ENCODE measurements around the gene KIF5A. TPM values are rescaled to one million over a fixed set of nuclear protein-coding genes. Genes with fewer than 3 reads are reported as not detected.

The KIF5A gene
- total and polyA plus RNA-seq, 2 donors (not counting 1 experiment from before 2014, with no cell fraction given), result 0.09 to 0.67 TPM

GRCh38 chr12:57520053-57520818 lies 29.6 kb upstream of the KIF5A start, which contains the start of gene DDIT3:
DDIT3 (minus strand) TSS chr12:57520514; CDS start chr12:57517406, 3,108 bp downstream.
- Histone ChIP-seq H3K4me3 (ENCODE audit: control extremely low read depth in 1 of 5, extremely low read depth in 1 of 5, insufficient read depth in 1 of 5, low read depth in 2 of 5, low read length in 4 of 5) (peak within 1 kb of the TSS; percentile 97 to 100 (median 98)), H3K4me1 (ENCODE audit: control insufficient read depth in 2 of 2, insufficient read depth in 2 of 2, low read length in 2 of 2) (peaks cover 42 to 53% of the 10 kb centered on the region in 2 donors), H3K36me3 (replicated peaks in 1 of 2; ENCODE audit: control extremely low read depth in 1 of 2, control insufficient read depth in 1 of 2, extremely low read depth in 1 of 2, insufficient read depth in 2 of 2, low read length in 1 of 2) (peaks cover 12 to 32% of the 10 kb centered on the region in 2 experiments), H2AFZ (ENCODE audit: insufficient read depth, low read depth, low read length, poor library complexity, severe bottlenecking) (peak within 1 kb of the TSS; percentile 31), H3K9me3 (ENCODE audit: control extremely low read depth in 1 of 3, control insufficient read depth in 2 of 3, insufficient read depth in 1 of 3, low read length in 2 of 3) (no peaks in the 10 kb centered on the region), H3K27ac (ENCODE audit: low read length in 2 of 2) (peak within 1 kb of the TSS; percentile 98 to 100), H3K27me3 (replicated peaks in 1 of 4; ENCODE audit: control extremely low read depth in 1 of 4, control insufficient read depth in 3 of 4, insufficient read depth in 4 of 4, low read length in 3 of 4) (no peaks in the 10 kb centered on the region), H4K20me1 (ENCODE audit: control insufficient read depth, insufficient read depth, low read length, poor library complexity, severe bottlenecking) (peaks cover 27% of the 10 kb centered on the region), H3K9ac (ENCODE audit: low read length) (peak within 1 kb of the TSS; percentile 100), H3K79me2 (ENCODE audit: control insufficient read depth, insufficient read depth, low read length) (peaks cover 34% of the 10 kb centered on the region), H3K4me2 (replicated peaks; ENCODE audit: low read depth, low read length, poor library complexity, severe bottlenecking) (peak within 1 kb of the TSS; percentile 98)
- TF ChIP-seq CTCF (IDR thresholded peaks at IDR 0.05) (no peak), EZH2 (IDR thresholded peaks at IDR 0.05; ENCODE audit: borderline replicate concordance, insufficient read depth, low read depth, low read length, poor library complexity, severe bottlenecking) (no peak)
- H3K27me3 Mint-ChIP-seq, result no peaks in the 10 kb centered on the region
- intact Hi-C loops (cut with micrococcal nuclease), result loop anchor here (1.0 to 10.0 kb wide), 10 partner anchors 33 to 1203 kb away; partner anchors contain the start of genes BAZ2A, CDK4, CNPY2 and CTDSP2
- peak; percentile 100 for DNase-seq
- POLR2A ChIA-PET, result interaction anchor here (0.6 to 2.1 kb wide), 6 partner anchors 27 to 392 kb away, joined by 3 to 11 read pairs (median 7); partner anchors contain the start of genes ARHGAP9 and DCTN2
- H3K4me1 Mint-ChIP-seq, result peaks cover 57% of the 10 kb centered on the region
- H3K4me3 Mint-ChIP-seq, result peak within 1 kb of the TSS; percentile 99
- CTCF ChIA-PET, result interaction anchor here (0.6 to 1.8 kb wide), 5 partner anchors 43 to 113 kb away, joined by 3 to 7 read pairs (median 3); partner anchors contain the start of genes B4GALNT1 and GLI1
- no peaks in the 10 kb centered on the region for H3K9me3 Mint-ChIP-seq (ENCODE audit: insufficient read depth)
- under 1% methylated on average over 27 of the region's 52 CpGs for WGBS (ENCODE audit: insufficient coverage)
- peak within 1 kb of the TSS; percentile 100 for H3K27ac Mint-ChIP-seq
- peak; percentile 75 for ATAC-seq (ENCODE audit: low read depth)
